ENCODE data around the gene MYT1.

The MYT1 gene

DNA sequence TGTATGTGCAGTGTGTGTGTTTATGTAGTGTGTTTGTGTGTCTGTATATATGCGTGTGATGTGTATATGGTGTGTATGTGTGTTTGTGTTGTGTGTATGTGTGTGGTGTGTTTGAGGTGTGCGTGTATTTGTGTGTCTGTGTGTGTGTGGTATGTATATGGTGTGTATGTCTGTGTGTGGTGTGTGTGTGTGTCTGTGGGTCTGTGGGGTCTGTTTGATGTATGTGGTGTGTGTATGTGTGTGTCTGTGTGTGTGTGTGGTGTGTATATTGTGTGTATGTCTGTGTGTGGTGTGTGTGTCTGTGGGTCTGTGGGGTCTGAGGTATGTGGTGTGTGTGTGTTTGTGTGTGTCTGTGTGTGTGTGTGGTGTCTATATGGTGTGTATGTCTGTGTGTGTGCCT is 10.8 kb upstream of the MYT1 start:
- no peak for DNase-seq (ENCODE audit: low spot score)
- TF ChIP-seq, protein P1, sequence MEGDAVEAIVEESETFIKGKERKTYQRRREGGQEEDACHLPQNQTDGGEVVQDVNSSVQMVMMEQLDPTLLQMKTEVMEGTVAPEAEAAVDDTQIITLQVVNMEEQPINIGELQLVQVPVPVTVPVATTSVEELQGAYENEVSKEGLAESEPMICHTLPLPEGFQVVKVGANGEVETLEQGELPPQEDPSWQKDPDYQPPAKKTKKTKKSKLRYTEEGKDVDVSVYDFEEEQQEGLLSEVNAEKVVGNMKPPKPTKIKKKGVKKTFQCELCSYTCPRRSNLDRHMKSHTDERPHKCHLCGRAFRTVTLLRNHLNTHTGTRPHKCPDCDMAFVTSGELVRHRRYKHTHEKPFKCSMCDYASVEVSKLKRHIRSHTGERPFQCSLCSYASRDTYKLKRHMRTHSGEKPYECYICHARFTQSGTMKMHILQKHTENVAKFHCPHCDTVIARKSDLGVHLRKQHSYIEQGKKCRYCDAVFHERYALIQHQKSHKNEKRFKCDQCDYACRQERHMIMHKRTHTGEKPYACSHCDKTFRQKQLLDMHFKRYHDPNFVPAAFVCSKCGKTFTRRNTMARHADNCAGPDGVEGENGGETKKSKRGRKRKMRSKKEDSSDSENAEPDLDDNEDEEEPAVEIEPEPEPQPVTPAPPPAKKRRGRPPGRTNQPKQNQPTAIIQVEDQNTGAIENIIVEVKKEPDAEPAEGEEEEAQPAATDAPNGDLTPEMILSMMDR (IDR thresholded peaks at IDR 0.05; ENCODE audit: extremely low read depth, missing control alignments), result no peak

DNA sequence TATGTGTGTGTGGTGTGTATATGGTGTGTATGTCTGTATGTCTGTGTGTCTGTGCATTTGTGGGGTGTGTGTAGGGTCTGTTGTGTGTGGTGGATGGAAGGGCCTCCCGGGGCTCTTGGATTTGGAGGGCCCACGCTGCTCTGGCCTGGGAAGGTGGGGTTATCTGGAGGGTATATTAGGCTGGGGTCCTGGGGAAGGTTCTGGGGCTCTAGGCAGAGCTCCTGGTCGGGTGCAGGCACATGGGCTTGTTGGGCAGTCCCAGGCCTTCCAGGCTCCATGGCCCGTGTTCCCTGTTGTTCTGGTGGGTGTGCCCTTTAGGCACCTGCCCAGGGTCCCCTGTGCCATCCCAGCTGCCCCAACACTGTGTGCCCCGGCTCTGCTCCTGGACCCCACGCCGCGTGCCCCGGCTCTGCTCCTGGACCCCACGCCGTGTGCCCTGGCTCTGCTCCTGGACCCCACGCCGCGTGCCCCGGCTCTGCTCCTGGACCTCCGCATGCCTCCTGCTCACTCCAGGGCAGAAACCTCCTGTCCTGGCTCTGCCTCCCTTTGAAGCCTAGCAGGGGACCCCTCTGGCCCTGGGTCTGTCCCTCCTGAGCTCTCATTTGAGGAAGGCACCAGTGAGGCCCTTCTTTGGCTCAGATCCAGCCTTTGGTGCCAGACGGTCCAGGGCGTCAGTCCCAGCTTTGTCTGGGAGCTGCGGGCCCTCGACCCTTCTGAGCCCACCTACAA is 10.2 kb upstream of the MYT1 start:
- no peak for DNase-seq (ENCODE audit: low spot score)
- TF ChIP-seq, protein P1 (IDR thresholded peaks at IDR 0.05; ENCODE audit: extremely low read depth, missing control alignments), result no peak

DNA sequence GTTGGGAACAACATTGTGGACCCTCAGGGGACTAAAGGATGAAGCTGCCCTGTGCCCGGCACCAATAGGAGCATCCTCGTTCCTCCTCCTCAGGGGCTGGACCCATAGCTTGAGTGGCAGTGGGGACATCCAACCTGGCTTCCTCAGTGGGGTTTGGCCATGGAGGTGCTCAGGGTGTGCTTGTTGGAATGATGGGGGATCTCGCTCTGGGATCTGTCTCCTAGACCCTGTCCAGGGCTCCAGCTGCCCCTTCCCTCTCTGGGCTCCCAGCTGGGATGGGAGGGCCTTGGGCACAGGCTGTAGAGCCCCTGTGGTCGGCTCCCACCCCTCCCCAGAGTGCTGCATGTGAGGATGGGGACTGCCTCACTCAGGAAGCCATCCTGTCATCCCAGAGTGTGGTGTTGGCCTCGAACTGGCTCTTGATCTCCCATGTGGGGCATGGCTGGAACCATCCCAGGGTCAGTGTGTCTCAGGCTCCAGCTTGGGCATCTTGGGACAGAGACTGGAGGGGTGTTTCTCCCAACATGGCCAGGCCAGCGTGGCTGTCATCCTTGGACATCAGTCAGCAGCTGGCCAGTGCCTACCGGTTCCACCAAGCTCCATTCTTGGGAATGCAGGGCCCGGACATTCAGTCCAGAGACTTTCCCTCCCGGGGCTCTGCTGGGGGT is 9.5 kb upstream of the MYT1 start:
- TF ChIP-seq, protein P1 (IDR thresholded peaks at IDR 0.05; ENCODE audit: extremely low read depth, missing control alignments), result no peak
- no peak for DNase-seq (ENCODE audit: low spot score)

DNA sequence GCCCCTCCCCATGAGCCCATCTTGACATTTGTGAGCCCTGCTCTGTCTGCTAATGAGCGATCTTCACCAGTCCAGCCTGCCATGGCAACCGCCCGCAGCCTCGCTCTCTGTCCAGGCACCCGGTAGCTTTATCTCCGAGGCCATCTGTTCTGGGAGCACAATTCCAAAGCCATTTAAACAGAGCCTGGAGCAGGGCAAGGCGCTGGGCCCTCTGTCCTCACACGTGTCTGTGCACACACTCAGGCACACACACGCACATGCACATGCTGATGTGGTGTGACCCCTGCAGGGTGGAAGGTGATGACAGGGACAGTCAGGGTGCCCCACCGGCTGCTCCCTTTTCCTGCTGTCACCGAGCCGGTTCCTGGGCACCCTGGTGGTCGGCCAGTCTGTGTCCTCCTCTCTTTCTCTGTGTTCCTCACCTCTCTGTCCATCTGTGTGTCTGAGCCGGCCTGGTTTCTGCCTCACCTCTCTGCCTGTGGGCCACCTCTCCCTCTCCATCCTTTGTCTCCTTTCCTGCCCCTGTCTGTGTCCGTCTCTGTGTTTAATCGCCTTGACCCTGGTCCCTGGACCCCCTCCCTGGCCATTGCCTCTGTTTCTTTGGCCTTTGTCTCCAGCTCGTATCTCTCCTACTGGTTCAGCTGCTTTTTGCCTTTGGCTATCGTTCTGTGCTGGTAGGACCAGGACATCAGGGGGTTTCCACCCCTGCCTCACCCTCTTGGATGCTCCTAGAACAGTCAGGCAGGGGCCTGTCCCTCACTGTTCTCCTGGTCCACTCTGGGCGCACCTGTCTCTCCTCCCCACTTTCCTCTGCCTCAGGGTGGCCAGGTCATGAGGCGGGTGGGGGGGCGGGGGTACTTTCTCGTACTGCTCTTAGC is 8.8 kb upstream of the MYT1 start:
- TF ChIP-seq, protein P1 (IDR thresholded peaks at IDR 0.05; ENCODE audit: extremely low read depth, missing control alignments), result no peak
- DNase-seq (ENCODE audit: low spot score), result no peak

DNA sequence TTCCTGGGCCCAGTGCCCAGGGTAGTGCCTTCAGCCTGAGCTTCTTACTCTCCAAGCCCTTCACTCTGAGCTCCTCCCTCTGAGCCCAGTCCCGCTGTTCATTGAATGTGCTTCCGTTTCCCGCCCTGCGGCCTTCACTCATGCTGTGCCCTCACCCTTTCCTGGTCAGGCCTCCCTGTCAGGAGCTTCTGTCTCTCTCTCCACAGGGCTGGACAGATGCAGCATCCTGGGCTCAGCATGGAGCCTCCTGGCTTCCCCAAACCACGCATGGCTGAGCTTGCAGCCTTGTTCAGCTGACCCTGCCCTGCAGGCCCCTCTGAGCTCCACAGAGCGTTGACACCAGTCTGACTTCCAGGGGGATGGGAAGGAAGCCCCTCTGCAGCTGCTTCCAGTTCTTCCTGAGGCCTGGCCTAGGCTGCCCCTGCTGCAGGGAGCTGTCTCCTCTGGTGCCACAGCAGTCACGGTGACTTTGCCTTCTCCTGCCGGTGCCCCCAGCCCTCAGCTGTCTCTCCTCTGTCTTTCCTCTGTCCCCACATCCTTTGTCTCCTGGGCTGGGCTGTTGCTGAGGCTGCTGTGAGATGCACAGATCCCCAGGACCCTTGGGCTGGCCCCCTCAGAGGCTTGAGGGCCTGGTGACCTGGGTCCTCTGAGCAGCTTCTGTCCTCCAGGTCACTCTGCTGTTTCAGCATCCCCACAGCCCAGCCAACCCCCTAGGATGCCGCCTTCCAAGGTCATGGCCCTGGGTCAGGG is 7.9 kb upstream of the MYT1 start:
- TF ChIP-seq, protein P1 (IDR thresholded peaks at IDR 0.05; ENCODE audit: extremely low read depth, missing control alignments), result no peak
- DNase-seq (ENCODE audit: low spot score), result no peak

DNA sequence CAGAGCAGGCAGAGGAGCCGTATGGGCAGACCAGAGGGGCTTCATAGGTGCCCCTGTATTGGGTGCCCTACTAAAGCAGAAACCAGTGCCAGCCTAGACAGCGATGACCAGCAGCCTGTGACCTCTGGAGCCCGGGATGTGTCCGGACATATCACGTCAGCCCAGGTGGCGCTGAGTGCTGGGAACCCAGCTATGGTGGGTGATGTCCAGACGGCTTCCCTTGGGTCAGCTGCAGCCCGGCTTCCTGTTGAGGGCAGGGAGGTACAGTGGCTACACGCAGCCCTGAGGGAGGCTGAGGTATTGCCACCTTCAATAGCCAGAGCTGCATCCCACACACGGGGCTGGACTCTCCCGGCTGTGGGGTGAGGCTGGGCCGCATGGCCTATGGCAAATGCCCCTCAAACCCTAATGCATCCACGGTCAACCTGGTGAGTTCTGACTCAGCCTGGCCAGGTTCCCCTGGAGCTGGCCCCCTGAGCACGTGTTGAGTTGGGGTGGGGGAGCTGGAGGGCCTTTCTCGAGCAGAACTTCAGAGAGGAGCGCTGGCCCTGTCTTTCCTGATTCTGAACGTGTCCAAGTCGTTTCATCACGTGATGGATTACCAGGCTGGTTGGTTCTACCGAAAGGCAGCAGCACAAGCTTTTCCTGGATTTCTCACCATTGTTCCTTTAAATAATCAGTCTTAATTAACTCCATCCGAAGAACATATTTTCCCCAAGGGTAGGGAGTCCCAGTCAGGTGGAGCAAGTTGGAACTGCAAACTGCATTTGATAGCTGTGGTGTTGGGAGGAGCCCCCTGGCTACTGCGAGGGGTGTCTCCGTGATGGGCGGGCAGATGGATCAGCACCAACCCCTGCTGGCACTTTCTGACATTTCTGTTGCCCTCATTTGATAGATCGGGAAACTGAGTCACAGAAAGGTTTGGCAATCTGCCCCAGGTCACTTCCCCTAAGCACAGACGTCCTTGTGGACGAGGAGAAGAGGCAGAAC is 7.1 kb upstream of the MYT1 start:
- TF ChIP-seq, protein P1 (IDR thresholded peaks at IDR 0.05; ENCODE audit: extremely low read depth, missing control alignments), result no peak
- no peak for DNase-seq (ENCODE audit: low spot score)
